ENCODE measurements around the gene UBE2E2.

UBE2E2 gene

DNA sequence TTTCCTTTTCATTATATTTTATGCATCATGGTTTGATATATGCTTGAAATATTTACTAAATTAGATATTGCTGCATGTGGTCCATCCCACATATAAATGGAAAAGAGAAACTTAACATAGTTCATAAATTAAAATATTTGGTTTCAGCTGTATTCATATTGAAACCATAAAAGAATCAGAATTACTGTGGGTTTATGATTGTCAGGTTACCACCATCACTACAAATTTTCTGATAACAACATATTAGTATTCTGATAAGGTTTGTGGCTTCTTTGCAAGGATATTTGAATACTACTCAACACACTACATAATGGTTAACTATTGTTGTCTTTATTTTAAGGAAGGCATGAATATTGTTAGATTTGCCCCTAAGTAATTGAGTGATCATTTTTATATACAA, 235.5 kb downstream of the UBE2E2 start:
- no peak overlapping the region for H3K4me3 ChIP-seq (ENCODE audit: low read length)
- DNase-seq (ENCODE audit: low read depth): no peak
- TF ChIP-seq, protein P1, sequence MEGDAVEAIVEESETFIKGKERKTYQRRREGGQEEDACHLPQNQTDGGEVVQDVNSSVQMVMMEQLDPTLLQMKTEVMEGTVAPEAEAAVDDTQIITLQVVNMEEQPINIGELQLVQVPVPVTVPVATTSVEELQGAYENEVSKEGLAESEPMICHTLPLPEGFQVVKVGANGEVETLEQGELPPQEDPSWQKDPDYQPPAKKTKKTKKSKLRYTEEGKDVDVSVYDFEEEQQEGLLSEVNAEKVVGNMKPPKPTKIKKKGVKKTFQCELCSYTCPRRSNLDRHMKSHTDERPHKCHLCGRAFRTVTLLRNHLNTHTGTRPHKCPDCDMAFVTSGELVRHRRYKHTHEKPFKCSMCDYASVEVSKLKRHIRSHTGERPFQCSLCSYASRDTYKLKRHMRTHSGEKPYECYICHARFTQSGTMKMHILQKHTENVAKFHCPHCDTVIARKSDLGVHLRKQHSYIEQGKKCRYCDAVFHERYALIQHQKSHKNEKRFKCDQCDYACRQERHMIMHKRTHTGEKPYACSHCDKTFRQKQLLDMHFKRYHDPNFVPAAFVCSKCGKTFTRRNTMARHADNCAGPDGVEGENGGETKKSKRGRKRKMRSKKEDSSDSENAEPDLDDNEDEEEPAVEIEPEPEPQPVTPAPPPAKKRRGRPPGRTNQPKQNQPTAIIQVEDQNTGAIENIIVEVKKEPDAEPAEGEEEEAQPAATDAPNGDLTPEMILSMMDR (conservative IDR thresholded peaks at IDR 0.05; ENCODE audit: low read length): no peak

DNA sequence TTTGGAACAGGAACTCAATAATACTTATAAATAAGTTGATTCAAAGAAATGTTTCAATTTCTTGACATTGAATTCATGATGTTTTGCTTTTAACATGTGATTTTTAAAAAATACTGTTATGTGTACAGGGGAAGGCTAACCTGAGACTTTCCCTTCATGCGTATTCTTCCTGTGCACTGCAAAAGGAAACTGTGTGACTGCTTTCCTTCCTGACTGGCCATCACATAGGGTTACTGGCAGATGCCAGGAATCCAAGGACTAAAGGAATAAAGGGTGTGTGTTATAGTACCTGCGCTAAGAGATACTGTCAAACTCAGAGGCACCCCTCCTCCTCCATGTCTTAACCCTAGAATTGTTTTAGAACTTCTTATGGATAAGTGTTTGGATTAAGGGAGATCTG, 236.0 kb downstream of the UBE2E2 start:
- DNase-seq (ENCODE audit: low read depth): no peak
- TF ChIP-seq, protein P1 (conservative IDR thresholded peaks at IDR 0.05; ENCODE audit: low read length): no peak

DNA sequence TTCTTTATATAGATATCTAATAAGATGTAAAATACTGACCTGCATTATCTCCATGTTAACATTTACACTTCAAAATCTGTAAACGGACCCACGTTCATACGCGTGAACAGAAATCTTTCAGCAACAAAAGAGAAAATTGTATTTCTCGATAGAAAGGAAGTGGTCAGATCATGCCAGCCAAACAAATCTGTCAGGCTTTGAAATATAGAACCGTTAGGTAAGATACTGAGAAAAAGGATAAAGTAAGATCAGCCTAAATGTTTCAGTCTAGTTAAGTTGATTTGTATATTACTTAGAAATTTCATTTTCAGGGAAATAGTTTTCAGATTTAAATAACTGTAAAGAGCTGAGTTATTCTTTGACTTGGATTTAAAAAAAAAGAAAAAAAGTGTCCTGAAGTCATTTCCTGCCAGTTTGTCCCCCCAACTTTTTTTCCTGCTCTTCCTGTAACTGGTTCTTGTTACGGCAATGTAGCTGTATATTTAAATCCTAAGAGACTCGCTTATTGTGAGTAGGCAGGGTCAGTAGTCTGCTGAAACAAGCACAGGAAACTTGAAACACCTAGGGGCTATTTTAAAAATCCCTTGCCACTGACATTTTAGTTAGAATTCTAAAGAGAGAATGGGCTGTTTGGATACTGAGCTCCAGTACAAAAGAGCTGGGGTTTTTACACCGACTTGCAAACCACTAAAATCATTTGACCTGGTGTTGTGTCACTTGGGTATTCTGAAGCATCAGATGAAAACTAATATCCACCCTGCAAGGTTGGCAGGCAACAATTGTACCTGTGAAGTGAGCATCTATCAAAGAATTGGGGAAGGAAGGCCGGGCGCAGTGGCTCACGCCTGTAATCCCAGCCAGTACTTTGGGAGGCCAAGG, 237.5 kb downstream of the UBE2E2 start:
- H3K4me3 ChIP-seq (ENCODE audit: low read length): no peak overlapping the region
- TF ChIP-seq, protein P1 (conservative IDR thresholded peaks at IDR 0.05; ENCODE audit: low read length): no peak
- no peak for DNase-seq (ENCODE audit: low read depth)

More for the DNA sequence above, 236.0 kb downstream of the UBE2E2 start:
- H3K4me3 ChIP-seq (ENCODE audit: low read length): no peak overlapping the region

DNA sequence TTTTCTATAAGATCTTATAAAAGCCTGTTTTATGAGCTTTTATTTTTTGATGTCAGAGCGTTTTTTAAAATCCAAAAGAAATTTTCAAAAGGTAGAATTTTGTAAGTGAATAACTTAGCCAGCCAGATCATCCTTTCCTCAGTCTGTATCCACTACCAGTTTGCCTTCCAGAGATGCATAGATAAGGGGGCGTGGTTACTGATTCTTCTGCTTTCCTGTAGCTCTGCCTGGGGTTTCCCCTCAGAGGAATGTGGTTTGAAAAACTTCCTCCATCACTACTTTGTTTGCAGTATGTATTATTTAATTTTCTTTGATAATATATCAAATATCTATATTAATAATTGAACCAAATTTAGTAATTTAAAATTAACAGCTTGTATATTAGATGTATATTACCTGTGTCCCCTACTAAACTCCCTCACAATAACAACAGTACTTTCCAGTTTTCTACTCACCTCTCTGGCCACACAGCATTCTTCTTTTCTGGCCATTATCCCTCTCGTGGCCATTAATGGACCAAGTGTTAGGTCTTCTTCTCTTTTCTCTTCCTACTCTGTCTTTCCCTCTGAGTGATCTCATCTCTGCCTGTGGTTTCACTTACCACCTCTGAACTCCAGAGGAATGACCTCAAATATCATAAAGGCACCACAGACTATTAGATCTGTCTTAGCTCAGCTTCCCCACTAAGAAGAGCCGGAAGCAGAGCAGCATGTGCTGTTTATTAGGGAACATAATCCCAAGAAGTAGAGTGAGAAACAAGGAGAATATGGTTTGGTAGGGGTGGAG, 239.7 kb downstream of the UBE2E2 start:
- peak; percentile 17 for DNase-seq (ENCODE audit: low read depth)
- TF ChIP-seq, protein P1 (conservative IDR thresholded peaks at IDR 0.05; ENCODE audit: low read length): no peak
- no peak overlapping the region for H3K4me3 ChIP-seq (ENCODE audit: low read length)

DNA sequence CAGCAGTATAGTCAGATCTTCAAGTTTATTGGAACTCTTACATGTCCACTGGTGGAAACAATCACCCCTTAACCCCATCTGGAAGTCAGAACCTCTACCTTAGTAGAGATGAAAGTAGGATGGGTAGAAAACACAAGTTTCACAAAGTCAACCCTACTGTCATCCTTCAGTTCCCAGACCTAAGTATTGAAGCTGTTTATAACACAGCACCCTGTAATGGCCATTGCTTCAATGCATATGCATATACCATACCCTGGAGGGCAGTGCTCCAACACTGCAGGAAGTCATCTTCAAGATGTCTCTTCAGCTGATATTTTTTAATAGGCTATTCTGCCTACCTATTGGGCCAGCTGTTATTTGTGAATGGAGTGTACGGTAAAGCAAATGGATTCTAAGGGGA, 241.3 kb downstream of the UBE2E2 start:
- TF ChIP-seq, protein P1 (conservative IDR thresholded peaks at IDR 0.05; ENCODE audit: low read length): no peak
- H3K4me3 ChIP-seq (ENCODE audit: low read length): no peak overlapping the region
- DNase-seq (ENCODE audit: low read depth): no peak

DNA sequence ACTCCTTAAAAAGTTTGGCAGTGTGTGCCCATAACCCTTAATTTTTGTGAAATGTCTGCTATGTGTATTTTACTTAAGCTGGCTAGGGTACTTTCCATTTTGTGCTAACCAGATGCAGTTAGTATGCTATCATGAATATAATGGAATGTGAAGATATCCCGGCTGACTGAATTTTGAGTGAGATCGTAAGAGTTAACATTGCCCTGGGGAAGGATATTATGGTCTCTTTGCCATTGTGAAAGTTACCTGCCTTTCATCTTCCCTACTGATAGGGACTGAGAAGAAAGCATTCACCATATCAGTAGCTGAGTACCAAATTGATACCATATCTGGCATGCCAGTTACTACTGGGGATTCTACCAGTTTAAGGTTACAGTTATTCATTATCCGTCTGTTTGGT, 243.2 kb downstream of the UBE2E2 start:
- no peak overlapping the region for H3K4me3 ChIP-seq (ENCODE audit: low read length)
- TF ChIP-seq, protein P1 (conservative IDR thresholded peaks at IDR 0.05; ENCODE audit: low read length): no peak
- no peak for DNase-seq (ENCODE audit: low read depth)
